ENCODE results near the gene SCAF4.
"Not testable (repeated sequence)": the region's sequence is repeated elsewhere in the genome, so short reads cannot be mapped to it uniquely, and the experiment has no call there.

SCAF4 gene

GRCh38 chr21:31663584-31664249 lies 68.2 kb downstream of the SCAF4 start:
- Histone ChIP-seq H3K4me1 (ENCODE audit: control insufficient read depth, insufficient read depth, low read length, unreplicated experiment) (peaks cover 54% of the 10 kb centered on the region), H3K27ac (ENCODE audit: low read depth, low read length) (no peak overlapping the region)

GRCh38 chr21:31660591-31660990 lies 71.3 kb downstream of the SCAF4 start:
- Histone ChIP-seq H3K27ac (ENCODE audit: low read depth, low read length) (peak overlapping the region; percentile 67; the same call in 1 of the 2 replicates), H3K79me2 (ENCODE audit: control insufficient read depth, insufficient read depth, low read length, unreplicated experiment) (peaks cover 50% of the 10 kb centered on the region), H3K36me3 (ENCODE audit: insufficient read depth, low read length) (peaks cover 18% of the 10 kb centered on the region), H3K27me3 (ENCODE audit: insufficient read depth, low read length) (no peaks in the 10 kb centered on the region), H3K4me3 (ENCODE audit: low read depth, low read length) (peak overlapping the region; percentile 90), H3K4me1 (ENCODE audit: control insufficient read depth, insufficient read depth, low read length, unreplicated experiment) (peaks cover 30% of the 10 kb centered on the region), H2AFZ (ENCODE audit: low read length, unreplicated experiment) (no peak overlapping the region)

More at GRCh38 chr21:31663584-31664249, 68.2 kb downstream of the SCAF4 start:
- no peak overlapping the region for H3K4me3 ChIP-seq (ENCODE audit: low read depth, low read length)
- H2AFZ ChIP-seq (ENCODE audit: low read length, unreplicated experiment) = no peak overlapping the region
- peaks cover 62% of the 10 kb centered on the region for H3K79me2 ChIP-seq (ENCODE audit: control insufficient read depth, insufficient read depth, low read length, unreplicated experiment)
- no peaks in the 10 kb centered on the region for H3K27me3 ChIP-seq (ENCODE audit: insufficient read depth, low read length)
- H3K36me3 ChIP-seq (ENCODE audit: insufficient read depth, low read length) = peaks cover 43% of the 10 kb centered on the region

GRCh38 chr21:31660259-31660565 lies 71.7 kb downstream of the SCAF4 start:
- Histone ChIP-seq H3K27ac (ENCODE audit: low read depth, low read length) (peak overlapping the region; percentile 67), H3K4me1 (ENCODE audit: control insufficient read depth, insufficient read depth, low read length, unreplicated experiment) (peaks cover 27% of the 10 kb centered on the region), H3K79me2 (ENCODE audit: control insufficient read depth, insufficient read depth, low read length, unreplicated experiment) (peaks cover 47% of the 10 kb centered on the region), H3K27me3 (ENCODE audit: insufficient read depth, low read length) (no peaks in the 10 kb centered on the region), H2AFZ (ENCODE audit: low read length, unreplicated experiment) (peak overlapping the region; percentile 32), H3K4me3 (ENCODE audit: low read depth, low read length) (peak overlapping the region; percentile 90), H3K36me3 (ENCODE audit: insufficient read depth, low read length) (peaks cover 18% of the 10 kb centered on the region)

- Histone ChIP-seq H3K27me3 (ENCODE audit: insufficient read depth, low read length) (no peaks in the 10 kb centered on the region), H2AFZ (ENCODE audit: low read length, unreplicated experiment) (peak within 1 kb of the TSS; percentile 95), H3K27ac (ENCODE audit: low read depth, low read length) (peak within 1 kb of the TSS; percentile 67), H3K79me2 (ENCODE audit: control insufficient read depth, insufficient read depth, low read length, unreplicated experiment) (peaks cover 47% of the 10 kb centered on the region), H3K4me3 (ENCODE audit: low read depth, low read length) (peak within 1 kb of the TSS; percentile 90), H3K4me1 (ENCODE audit: control insufficient read depth, insufficient read depth, low read length, unreplicated experiment) (peaks cover 23% of the 10 kb centered on the region), H3K36me3 (ENCODE audit: insufficient read depth, low read length) (peaks cover 18% of the 10 kb centered on the region)
These were observed 72.2 kb downstream of the SCAF4 start, which contains the start of gene SOD1 for GRCh38 chr21:31659536-31660258. SOD1 (plus strand) TSS chr21:31659693; CDS start chr21:31659770, 77 bp downstream.

- Histone ChIP-seq H3K4me3 (ENCODE audit: low read depth, low read length) (peak overlapping the region; percentile 90), H3K27ac (ENCODE audit: low read depth, low read length) (peak overlapping the region; percentile 12; the same call in 1 of the 2 replicates), H3K4me1 (ENCODE audit: control insufficient read depth, insufficient read depth, low read length, unreplicated experiment) (peaks cover 23% of the 10 kb centered on the region), H3K79me2 (ENCODE audit: control insufficient read depth, insufficient read depth, low read length, unreplicated experiment) (peaks cover 45% of the 10 kb centered on the region), H2AFZ (ENCODE audit: low read length, unreplicated experiment) (peak overlapping the region; percentile 95), H3K27me3 (ENCODE audit: insufficient read depth, low read length) (no peaks in the 10 kb centered on the region), H3K36me3 (ENCODE audit: insufficient read depth, low read length) (peaks cover 16% of the 10 kb centered on the region)
These were observed 72.7 kb downstream of the SCAF4 start for GRCh38 chr21:31659286-31659535.

GRCh38 chr21:31658053-31658452 lies 73.9 kb downstream of the SCAF4 start:
- H3K27ac ChIP-seq (ENCODE audit: low read depth, low read length) = no peak overlapping the region

GRCh38 chr21:31656199-31657095 lies 75.5 kb downstream of the SCAF4 start:
- Histone ChIP-seq H3K27me3 (ENCODE audit: insufficient read depth, low read length) (no peaks in the 10 kb centered on the region), H3K4me3 (ENCODE audit: low read depth, low read length) (no peak overlapping the region), H3K79me2 (ENCODE audit: control insufficient read depth, insufficient read depth, low read length, unreplicated experiment) (peaks cover 19% of the 10 kb centered on the region), H3K36me3 (ENCODE audit: insufficient read depth, low read length) (no peaks in the 10 kb centered on the region), H3K27ac (ENCODE audit: low read depth, low read length) (no peak overlapping the region), H2AFZ (ENCODE audit: low read length, unreplicated experiment) (no peak overlapping the region), H3K4me1 (ENCODE audit: control insufficient read depth, insufficient read depth, low read length, unreplicated experiment) (peaks cover 7% of the 10 kb centered on the region)

More at GRCh38 chr21:31658053-31658452, 73.9 kb downstream of the SCAF4 start:
- Histone ChIP-seq H3K4me3 (ENCODE audit: low read depth, low read length) (no peak overlapping the region), H3K79me2 (ENCODE audit: control insufficient read depth, insufficient read depth, low read length, unreplicated experiment) (peaks cover 34% of the 10 kb centered on the region), H3K27me3 (ENCODE audit: insufficient read depth, low read length) (no peaks in the 10 kb centered on the region), H3K4me1 (ENCODE audit: control insufficient read depth, insufficient read depth, low read length, unreplicated experiment) (peaks cover 18% of the 10 kb centered on the region), H2AFZ (ENCODE audit: low read length, unreplicated experiment) (no peak overlapping the region), H3K36me3 (ENCODE audit: insufficient read depth, low read length) (peaks cover 9% of the 10 kb centered on the region)

- not testable (repeated sequence) for H3K27me3 ChIP-seq (ENCODE audit: insufficient read depth, low read length); H2AFZ ChIP-seq (ENCODE audit: low read length, unreplicated experiment); H3K79me2 ChIP-seq (ENCODE audit: control insufficient read depth, insufficient read depth, low read length, unreplicated experiment); H3K27ac ChIP-seq (ENCODE audit: low read depth, low read length); H3K4me1 ChIP-seq (ENCODE audit: control insufficient read depth, insufficient read depth, low read length, unreplicated experiment); H3K36me3 ChIP-seq (ENCODE audit: insufficient read depth, low read length); H3K4me3 ChIP-seq (ENCODE audit: low read depth, low read length)
These were observed 76.9 kb downstream of the SCAF4 start for GRCh38 chr21:31654821-31655580.

GRCh38 chr21:31654340-31654739 lies 77.6 kb downstream of the SCAF4 start:
- no peaks in the 10 kb centered on the region for H3K36me3 ChIP-seq (ENCODE audit: insufficient read depth, low read length)
- no peaks in the 10 kb centered on the region for H3K4me1 ChIP-seq (ENCODE audit: control insufficient read depth, insufficient read depth, low read length, unreplicated experiment)
- H3K27ac ChIP-seq (ENCODE audit: low read depth, low read length) = no peak overlapping the region
- no peaks in the 10 kb centered on the region for H3K27me3 ChIP-seq (ENCODE audit: insufficient read depth, low read length)
- no peak overlapping the region for H3K4me3 ChIP-seq (ENCODE audit: low read depth, low read length)
- H2AFZ ChIP-seq (ENCODE audit: low read length, unreplicated experiment) = no peak overlapping the region
- H3K79me2 ChIP-seq (ENCODE audit: control insufficient read depth, insufficient read depth, low read length, unreplicated experiment) = no peaks in the 10 kb centered on the region

- H3K4me1 ChIP-seq (ENCODE audit: control insufficient read depth, insufficient read depth, low read length, unreplicated experiment); H3K27me3 ChIP-seq (ENCODE audit: insufficient read depth, low read length); H2AFZ ChIP-seq (ENCODE audit: low read length, unreplicated experiment); H3K27ac ChIP-seq (ENCODE audit: low read depth, low read length); H3K79me2 ChIP-seq (ENCODE audit: control insufficient read depth, insufficient read depth, low read length, unreplicated experiment); H3K36me3 ChIP-seq (ENCODE audit: insufficient read depth, low read length); H3K4me3 ChIP-seq (ENCODE audit: low read depth, low read length): not testable (repeated sequence)
These were observed 80.4 kb downstream of the SCAF4 start for GRCh38 chr21:31651491-31651890.
